MCF 10A (cell line): ENCODE measurements around the gene ITGA2. TPM values are rescaled to one million over a fixed set of nuclear protein-coding genes. Genes with fewer than 3 reads are reported as not detected.

Experiments used
- BruUV-seq: library from RNA; stranded (reverse); fragments of 400-500 nt; replicated peaks from 2 replicates; lab custom pipeline; 2021; lab: Mats Ljungman, UMichigan
- CTCF ChIA-PET: fragments of 300-600 bp; sonication (Branson Sonifier 250); formaldehyde crosslinking; extraction: SDS; loops from one replicate; lab custom pipeline; 2021; ENCODE audit warnings: antibody characterized with exemption, inconsistent platforms; lab: Yijun Ruan, JAX
- POLR2A ChIA-PET: fragments of 300-600, 350-650 bp; sonication (Branson Sonifier 250); formaldehyde crosslinking; extraction: SDS; loops from one replicate; lab custom pipeline; 2020; ENCODE audit warnings: antibody characterized with exemption, inconsistent platforms; lab: Yijun Ruan, JAX
- DNase-seq: peaks from one replicate; pipeline ENCODE4 v3.0.0-alpha.2; 2018; ENCODE audit not compliant: unreplicated experiment
- H3K27ac Mint-ChIP-seq: one replicate; pipeline ENCODE4 v1.8.0; 2022; ENCODE audit warnings: mild to moderate bottlenecking, low read depth, mixed read lengths; ENCODE audit not compliant: unreplicated experiment
- H3K27me3 Mint-ChIP-seq: one replicate; pipeline ENCODE4 v1.8.0; 2022; ENCODE audit warnings: mixed read lengths; ENCODE audit not compliant: insufficient read depth, unreplicated experiment
- H3K36me3 Mint-ChIP-seq: one replicate; pipeline ENCODE4 v1.8.0; 2022; ENCODE audit warnings: mild to moderate bottlenecking, moderate library complexity, mixed read lengths; ENCODE audit not compliant: insufficient read depth, unreplicated experiment
- H3K4me1 Mint-ChIP-seq: one replicate; pipeline ENCODE4 v1.8.0; 2022; ENCODE audit warnings: mixed read lengths; ENCODE audit not compliant: insufficient read depth, unreplicated experiment
- H3K4me3 Mint-ChIP-seq: one replicate; pipeline ENCODE4 v1.8.0; 2022; ENCODE audit warnings: mild to moderate bottlenecking, moderate library complexity, mixed read lengths; ENCODE audit not compliant: unreplicated experiment
- H3K9me3 Mint-ChIP-seq: one replicate; pipeline ENCODE4 v1.8.0; 2022; ENCODE audit warnings: mixed read lengths; ENCODE audit not compliant: unreplicated experiment
- CTCF ChIP-seq: fragments of 200-600 bp; IDR thresholded peaks from one replicate; pipeline ENCODE4 v1.8.0; 2022; ENCODE audit warnings: antibody characterized with exemption, mild to moderate bottlenecking; ENCODE audit not compliant: unreplicated experiment
- intact Hi-C: fragments of 100-400 bp; cut with micrococcal nuclease; formaldehyde crosslinking; loops from 2 replicates; pipeline ENCODE4 v1.14.1; 2022
- total RNA-seq: library from RNA; stranded (reverse); gene quantifications from 2 replicates; pipeline ENCODE4 v1.2.3, GENCODE V29; 2022

ITGA2 gene
- total RNA-seq, 1 experiment from 2014 or later, result 16.8 TPM

- POLR2A ChIA-PET, result no interaction called here
- H3K9me3 Mint-ChIP-seq, result no peaks in the 10 kb centered on the region
- no peak overlapping the region for H3K4me3 Mint-ChIP-seq
- no peak overlapping the region for H3K27ac Mint-ChIP-seq
- CTCF ChIA-PET, result no interaction called here
- H3K4me1 Mint-ChIP-seq, result no peaks in the 10 kb centered on the region
- no TSS peak for BruUV-seq
- TF ChIP-seq CTCF, result no peak
- intact Hi-C loops, result no loop called here
- no peaks in the 10 kb centered on the region for H3K27me3 Mint-ChIP-seq
- H3K36me3 Mint-ChIP-seq, result peaks cover 5% of the 10 kb centered on the region
- peak; percentile 65 for DNase-seq
Measured at GRCh38 chr5:53019320-53019719, 30.2 kb downstream of the ITGA2 start.

DNA sequence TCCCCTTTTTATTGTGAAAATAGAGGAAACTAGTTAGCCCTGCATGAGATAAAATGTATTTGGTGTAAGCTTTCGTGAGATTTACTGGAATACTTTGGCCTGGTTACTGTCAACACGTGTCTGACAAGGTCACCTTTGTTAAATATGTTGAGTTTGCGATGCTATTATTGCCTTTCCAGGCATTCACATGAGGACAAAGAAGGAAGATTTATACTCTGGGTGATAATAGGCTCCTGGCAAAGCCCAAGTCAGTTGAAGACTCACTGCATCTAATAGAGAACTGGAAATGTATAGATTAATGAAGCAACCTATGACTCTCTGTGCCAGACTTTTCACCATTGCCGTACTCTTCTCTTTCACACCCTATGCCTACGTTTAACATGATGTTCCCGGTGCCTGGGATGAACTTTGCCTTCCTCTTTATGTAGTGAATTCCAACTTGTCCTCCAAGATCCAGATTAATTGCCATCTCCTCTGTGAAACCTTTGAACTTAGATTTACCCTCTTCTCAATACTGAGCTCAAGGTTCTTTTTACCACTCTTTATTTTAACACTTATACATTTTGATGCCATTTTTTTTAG is 33.9 kb downstream of the ITGA2 start:
- Mint-ChIP-seq H3K27ac (no peak overlapping the region), H3K4me3 (no peak overlapping the region), H3K4me1 (peaks cover 2% of the 10 kb centered on the region), H3K9me3 (no peaks in the 10 kb centered on the region), H3K27me3 (no peaks in the 10 kb centered on the region), H3K36me3 (no peaks in the 10 kb centered on the region)
- intact Hi-C loops, result no loop called here
- no peak for DNase-seq
- BruUV-seq, result no TSS peak
- no peak for TF ChIP-seq CTCF
- ChIA-PET POLR2A (interaction anchor here (1.2 to 2.8 kb wide), 6 partner anchors 8 to 73 kb away, joined by 3 to 21 read pairs (median 9); no protein-coding TSS in a partner anchor), CTCF (interaction anchor here (0.6 to 0.7 kb wide), 2 partner anchors 15 to 33 kb away, joined by 3 to 4 read pairs; no protein-coding TSS in a partner anchor)

DNA sequence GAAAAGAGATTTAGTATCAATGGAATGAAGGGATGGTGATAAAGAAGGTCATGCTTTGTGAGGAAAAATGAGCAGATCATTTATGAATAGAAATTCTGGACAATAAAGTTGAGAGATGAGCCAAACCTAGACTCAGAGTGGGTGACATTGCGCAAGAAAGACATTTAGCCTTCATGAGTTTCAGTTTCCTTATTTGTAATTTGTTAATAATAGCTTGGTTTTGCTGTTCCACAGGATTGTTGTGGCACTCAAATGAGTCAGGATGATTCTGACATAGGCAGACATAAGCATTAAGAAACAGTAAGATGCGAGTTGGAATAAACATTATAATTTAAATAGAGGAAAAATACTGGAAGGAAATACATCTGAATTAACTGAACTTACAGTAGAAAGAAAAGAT is 34.8 kb downstream of the ITGA2 start:
- Mint-ChIP-seq H3K36me3 (no peaks in the 10 kb centered on the region), H3K4me1 (peaks cover 12% of the 10 kb centered on the region), H3K27ac (no peak overlapping the region), H3K27me3 (no peaks in the 10 kb centered on the region), H3K9me3 (no peaks in the 10 kb centered on the region), H3K4me3 (no peak overlapping the region)
- no TSS peak for BruUV-seq
- intact Hi-C loops, result no loop called here
- ChIA-PET POLR2A (interaction anchor here (0.9 to 2.8 kb wide), 11 partner anchors 8 to 1286 kb away, joined by 3 to 21 read pairs (median 7); partner anchors contain the start of gene ARL15), CTCF (interaction anchor here (0.6 to 1.1 kb wide), 6 partner anchors 10 to 289 kb away, joined by 3 to 4 read pairs (median 4); partner anchors contain the start of gene ITGA2)
- DNase-seq, result peak; percentile 84
- no peak for TF ChIP-seq CTCF

DNA sequence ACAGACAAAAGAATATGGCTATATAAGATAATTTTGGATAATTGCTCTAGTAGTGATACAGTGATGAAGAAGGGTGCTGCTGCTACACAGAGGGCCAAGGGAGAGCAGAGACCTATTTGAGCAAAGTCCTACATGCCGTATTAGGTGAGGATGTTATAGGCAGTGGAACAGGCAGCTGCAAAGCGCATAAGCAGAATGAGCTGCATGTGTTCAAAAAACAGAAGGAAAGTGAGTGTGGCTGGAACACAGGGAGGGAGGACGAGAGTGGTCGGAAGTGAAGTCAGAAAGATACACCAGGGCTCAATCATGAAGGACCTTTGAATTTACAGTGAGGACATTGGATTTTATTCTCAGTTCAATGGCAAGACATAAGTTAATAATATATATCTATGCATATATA is 35.4 kb downstream of the ITGA2 start:
- Mint-ChIP-seq H3K27ac (no peak overlapping the region), H3K4me3 (no peak overlapping the region), H3K36me3 (no peaks in the 10 kb centered on the region), H3K27me3 (no peaks in the 10 kb centered on the region), H3K9me3 (no peaks in the 10 kb centered on the region), H3K4me1 (peaks cover 18% of the 10 kb centered on the region)
- TF ChIP-seq CTCF, result no peak
- no TSS peak for BruUV-seq
- intact Hi-C loops, result no loop called here
- ChIA-PET POLR2A (interaction anchor here (0.9 to 2.8 kb wide), 10 partner anchors 10 to 1286 kb away, joined by 3 to 21 read pairs (median 5); partner anchors contain the start of gene ARL15), CTCF (interaction anchor here (0.6 to 1.1 kb wide), 6 partner anchors 10 to 289 kb away, joined by 3 to 4 read pairs (median 4); partner anchors contain the start of gene ITGA2)
- no peak for DNase-seq
